ENCODE data around the gene MACROH2A1.

MACROH2A1 gene

GRCh38 chr5:135382106-135382790 is 16.8 kb downstream of the MACROH2A1 start:
- no peak for DNase-seq (ENCODE audit: low read depth)
- H3K4me3 ChIP-seq (ENCODE audit: low read depth, low read length) = no peak overlapping the region
- TF ChIP-seq, protein P1, sequence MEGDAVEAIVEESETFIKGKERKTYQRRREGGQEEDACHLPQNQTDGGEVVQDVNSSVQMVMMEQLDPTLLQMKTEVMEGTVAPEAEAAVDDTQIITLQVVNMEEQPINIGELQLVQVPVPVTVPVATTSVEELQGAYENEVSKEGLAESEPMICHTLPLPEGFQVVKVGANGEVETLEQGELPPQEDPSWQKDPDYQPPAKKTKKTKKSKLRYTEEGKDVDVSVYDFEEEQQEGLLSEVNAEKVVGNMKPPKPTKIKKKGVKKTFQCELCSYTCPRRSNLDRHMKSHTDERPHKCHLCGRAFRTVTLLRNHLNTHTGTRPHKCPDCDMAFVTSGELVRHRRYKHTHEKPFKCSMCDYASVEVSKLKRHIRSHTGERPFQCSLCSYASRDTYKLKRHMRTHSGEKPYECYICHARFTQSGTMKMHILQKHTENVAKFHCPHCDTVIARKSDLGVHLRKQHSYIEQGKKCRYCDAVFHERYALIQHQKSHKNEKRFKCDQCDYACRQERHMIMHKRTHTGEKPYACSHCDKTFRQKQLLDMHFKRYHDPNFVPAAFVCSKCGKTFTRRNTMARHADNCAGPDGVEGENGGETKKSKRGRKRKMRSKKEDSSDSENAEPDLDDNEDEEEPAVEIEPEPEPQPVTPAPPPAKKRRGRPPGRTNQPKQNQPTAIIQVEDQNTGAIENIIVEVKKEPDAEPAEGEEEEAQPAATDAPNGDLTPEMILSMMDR (IDR thresholded peaks at IDR 0.05; ENCODE audit: insufficient read depth, low read depth, low read length, missing control alignments) = no peak

DNA sequence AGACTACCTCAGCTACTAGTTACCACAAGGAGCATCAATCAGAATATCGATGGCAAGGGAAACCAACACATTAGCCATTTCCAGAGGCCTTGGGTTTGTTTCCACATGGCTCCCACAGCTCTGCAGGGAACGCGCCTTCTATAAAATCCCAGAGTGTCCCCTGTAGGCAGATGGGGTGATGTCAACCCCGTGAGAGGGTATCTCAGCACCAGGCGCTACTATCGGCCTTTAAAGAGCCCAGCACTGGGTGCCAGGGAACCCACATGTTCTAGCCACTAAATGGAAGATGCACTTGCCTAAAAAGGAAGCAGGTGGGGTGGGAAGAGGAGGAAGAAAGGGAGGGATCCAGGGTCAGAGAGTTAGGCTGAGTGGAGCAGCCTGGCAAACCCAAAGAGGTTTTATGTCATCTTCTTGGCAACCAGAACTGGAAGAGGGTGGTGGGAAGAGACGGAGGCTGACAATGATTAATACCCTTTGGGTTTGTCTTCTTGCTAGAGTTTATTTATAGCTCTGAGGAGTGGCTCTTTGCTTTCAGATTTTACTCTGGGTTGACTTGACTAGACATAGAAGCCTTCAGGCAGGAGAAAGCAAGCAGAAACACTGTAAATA is 19.9 kb downstream of the MACROH2A1 start:
- TF ChIP-seq, protein P1 (IDR thresholded peaks at IDR 0.05; ENCODE audit: insufficient read depth, low read depth, low read length, missing control alignments) = no peak

GRCh38 chr5:135377751-135378680 is 21.0 kb downstream of the MACROH2A1 start:
- H3K4me3 ChIP-seq (ENCODE audit: low read depth, low read length) = no peak overlapping the region
- TF ChIP-seq, protein P1 (IDR thresholded peaks at IDR 0.05; ENCODE audit: insufficient read depth, low read depth, low read length, missing control alignments) = no peak
- no peak for DNase-seq (ENCODE audit: low read depth)

More for the DNA sequence above, 19.9 kb downstream of the MACROH2A1 start:
- H3K4me3 ChIP-seq (ENCODE audit: low read depth, low read length) = no peak overlapping the region
- no peak for DNase-seq (ENCODE audit: low read depth)

DNA sequence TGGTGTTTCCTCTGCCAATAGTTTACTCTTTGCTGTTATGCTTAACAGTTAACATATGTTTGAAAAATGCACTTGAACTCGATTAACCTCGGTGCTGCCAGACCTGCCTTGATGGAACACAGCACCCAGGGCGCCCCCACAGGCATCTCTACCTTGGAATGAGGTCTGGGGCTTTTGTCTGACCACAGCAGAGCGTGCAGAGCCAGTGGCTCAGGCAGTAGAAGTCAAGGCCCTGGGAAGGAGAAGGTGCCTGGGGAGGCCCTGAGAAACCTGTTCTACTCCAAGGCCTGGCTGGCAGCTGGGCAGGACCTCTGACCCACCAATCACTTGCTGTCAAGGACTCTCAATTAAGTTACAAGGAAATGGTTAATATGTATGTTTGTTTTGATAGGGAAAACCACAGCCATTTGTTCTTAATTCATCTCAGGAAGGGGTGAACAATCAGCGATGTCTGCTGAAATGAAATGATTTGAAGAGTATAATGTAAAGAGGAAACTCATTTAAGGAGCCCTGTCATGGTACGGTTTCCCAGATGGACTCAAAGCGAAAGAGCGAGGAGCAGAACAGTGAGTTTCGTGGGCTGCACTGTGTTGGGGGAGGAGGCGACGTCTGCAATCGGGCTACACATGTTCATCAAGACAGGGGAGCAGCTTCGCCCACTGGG is 21.9 kb downstream of the MACROH2A1 start:
- TF ChIP-seq, protein P1 (IDR thresholded peaks at IDR 0.05; ENCODE audit: insufficient read depth, low read depth, low read length, missing control alignments) = no peak
- DNase-seq (ENCODE audit: low read depth) = peak; percentile 35
- H3K4me3 ChIP-seq (ENCODE audit: low read depth, low read length) = no peak overlapping the region

DNA sequence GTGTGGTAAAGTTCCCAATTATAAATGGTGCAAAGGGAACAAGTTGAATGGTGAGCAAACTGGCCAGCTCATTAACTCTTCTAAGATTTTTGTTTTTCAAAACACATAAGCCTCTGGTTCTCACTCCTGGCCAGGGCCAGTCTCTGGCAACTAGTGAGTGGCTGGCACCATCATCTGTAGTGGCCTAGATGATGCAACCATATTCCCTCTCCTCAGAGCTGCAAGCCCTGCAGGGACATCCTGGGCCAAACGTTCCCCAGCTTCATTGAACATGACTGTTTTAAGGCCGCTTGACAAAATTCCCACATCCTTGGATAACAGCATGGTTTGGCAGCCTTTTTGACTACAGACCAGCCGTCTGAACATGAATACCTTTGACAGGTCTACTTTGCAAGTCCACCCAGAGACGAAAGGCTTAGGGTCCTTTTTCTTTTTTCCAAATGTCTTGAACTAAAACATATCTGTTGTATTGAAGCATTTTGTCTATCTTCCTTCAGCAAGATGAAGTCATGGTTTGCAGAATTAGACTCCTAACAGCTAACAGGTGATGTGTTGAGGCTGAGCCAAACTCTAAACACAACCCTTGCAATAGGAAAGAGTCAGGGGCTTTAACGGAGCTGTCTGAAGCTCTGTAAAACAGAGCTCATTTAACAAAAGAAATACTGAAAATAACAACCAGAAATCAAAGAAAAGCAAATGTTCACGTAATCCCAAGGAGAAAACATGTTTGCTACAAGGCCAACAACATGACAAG is 23.8 kb downstream of the MACROH2A1 start:
- no peak for DNase-seq (ENCODE audit: low read depth)
- TF ChIP-seq, protein P1 (IDR thresholded peaks at IDR 0.05; ENCODE audit: insufficient read depth, low read depth, low read length, missing control alignments) = no peak
- H3K4me3 ChIP-seq (ENCODE audit: low read depth, low read length) = no peak overlapping the region

All from GM12865 (cell line).